ENCODE data around the gene TTC13. TPM values are rescaled to one million over a fixed set of nuclear protein-coding genes. Genes with fewer than 3 reads are reported as not detected.
A peak's percentile ranks its signal among the peaks of the same experiment; 100 is the strongest.

TTC13 gene
- total RNA-seq, 4 donors from 2014 or later = 7.4 to 47.0 (median 14.9) TPM

DNA sequence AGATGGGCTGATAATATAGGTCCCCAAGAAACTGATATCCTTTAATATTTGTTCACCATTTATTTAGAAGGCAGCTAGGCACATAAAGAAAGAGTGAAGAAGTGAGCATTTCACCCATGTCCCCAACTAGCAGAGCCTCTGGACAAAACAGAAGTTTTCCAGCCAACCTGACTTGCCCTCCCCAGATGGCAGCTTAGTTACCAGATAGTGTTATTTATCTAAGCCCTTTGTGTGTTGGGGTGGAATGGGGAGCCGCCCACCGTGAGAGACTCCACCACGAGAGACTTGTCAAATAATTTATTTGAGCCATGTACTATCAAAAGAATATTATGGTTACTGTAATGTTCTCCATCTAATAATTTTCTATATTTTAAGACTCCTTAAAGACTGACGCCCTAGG, 55.5 kb downstream of the TTC13 start:
- no peak for DNase-seq (ENCODE audit: low spot score)
- ATAC-seq (ENCODE audit: low FRiP score) = no peak
- TF ChIP-seq CTCF (IDR thresholded peaks at IDR 0.05) = no peak

GRCh38 chr1:230922620-230923019, 56.0 kb downstream of the TTC13 start:
- TF ChIP-seq CTCF (IDR thresholded peaks at IDR 0.05) = no peak
- no peak for DNase-seq (ENCODE audit: low spot score)
- ATAC-seq (ENCODE audit: low FRiP score) = no peak

DNA sequence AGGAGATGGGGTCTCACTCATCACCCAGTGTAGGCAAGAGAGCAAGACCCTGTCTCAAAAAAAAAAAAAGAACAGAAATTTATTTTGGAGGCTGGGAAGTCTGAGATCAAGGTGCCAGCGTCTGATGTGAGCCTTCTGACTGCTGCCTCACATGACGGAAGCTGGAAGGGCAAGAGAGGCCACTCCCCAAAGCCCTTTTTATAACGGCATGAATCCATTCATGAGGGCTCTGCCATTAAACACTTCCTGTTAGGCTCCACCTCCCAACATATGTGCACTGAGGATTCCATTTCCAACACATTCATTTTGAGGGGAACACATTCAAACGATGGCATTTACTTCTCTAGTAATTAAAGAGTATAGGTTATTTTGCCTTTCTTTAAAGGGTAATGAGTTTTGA, 59.5 kb downstream of the TTC13 start:
- no peak for TF ChIP-seq CTCF (IDR thresholded peaks at IDR 0.05)
- ATAC-seq (ENCODE audit: low FRiP score) (no peak), DNase-seq (ENCODE audit: low spot score) (no peak)

- ATAC-seq (ENCODE audit: low FRiP score) (no peak), DNase-seq (ENCODE audit: low spot score) (peak; percentile 80)
- TF ChIP-seq CTCF (IDR thresholded peaks at IDR 0.05) = no peak
Observed at GRCh38 chr1:230917284-230918135, 61.2 kb downstream of the TTC13 start.

DNA sequence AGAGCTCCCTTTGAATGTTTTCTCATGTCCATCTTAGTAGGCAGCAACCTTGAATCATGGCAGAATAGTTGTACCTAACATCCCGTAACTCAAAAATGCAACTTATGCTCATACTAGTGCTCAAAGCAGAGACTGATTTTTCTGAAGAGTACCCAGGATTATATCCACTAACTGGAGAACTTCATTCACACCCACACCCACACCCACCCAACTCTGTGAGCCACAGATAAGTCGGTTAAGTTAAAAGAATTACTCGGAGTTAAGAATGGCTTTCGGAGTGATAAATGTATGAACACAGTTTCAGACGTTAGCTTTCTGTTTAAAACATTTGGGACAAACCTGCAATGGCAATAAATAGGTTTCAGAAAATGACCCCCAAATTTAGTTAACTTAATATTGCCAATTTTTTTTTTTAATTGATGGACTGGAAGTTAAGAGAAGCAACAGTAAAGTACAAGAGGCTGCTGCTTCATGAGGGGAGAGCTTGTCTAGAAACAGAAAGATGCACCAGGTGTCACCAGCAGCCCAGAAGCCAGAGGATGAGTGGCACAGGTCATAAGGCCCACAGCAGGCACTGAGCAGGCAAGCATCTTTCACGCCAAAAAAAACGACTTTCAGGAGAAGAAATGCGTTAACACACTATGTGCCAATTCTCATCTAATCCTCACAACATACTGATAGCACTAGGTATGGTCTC, 61.9 kb downstream of the TTC13 start:
- ATAC-seq (ENCODE audit: low FRiP score) = no peak
- no peak for DNase-seq (ENCODE audit: low spot score)
- no peak for TF ChIP-seq CTCF (IDR thresholded peaks at IDR 0.05)

DNA sequence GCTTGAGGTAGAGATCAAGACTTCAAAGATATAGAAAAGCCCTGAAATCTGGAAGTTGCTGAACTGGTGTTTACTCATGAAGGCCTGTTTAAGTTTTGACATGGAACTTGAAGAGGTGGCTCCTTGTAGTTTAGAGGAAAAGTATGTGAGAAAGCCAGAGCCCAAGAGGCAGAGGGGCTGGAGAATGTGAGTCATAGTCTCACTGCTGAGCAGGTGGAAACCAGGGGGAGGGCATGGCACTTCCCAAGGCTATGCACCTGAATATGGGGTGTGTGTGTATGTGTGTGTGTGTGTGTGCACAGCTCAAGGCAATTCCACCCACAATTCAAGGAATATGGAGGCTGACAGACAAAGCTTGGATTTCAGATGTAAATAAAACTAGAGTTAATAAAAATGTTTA, 63.6 kb downstream of the TTC13 start:
- no peak for DNase-seq (ENCODE audit: low spot score)
- TF ChIP-seq CTCF (IDR thresholded peaks at IDR 0.05) = no peak
- ATAC-seq (ENCODE audit: low FRiP score) = no peak
